Mononuclear cell (primary cell): ENCODE measurements around the gene RS1. TPM values are rescaled to one million over a fixed set of nuclear protein-coding genes. Genes with fewer than 3 reads are reported as not detected.

ENCODE experiments used
- H3K27me3 ChIP-seq: 2 replicates; pipeline ENCODE4 v1.6.0; 2011; ENCODE audit warnings: low read length, control low read depth; ENCODE audit not compliant: insufficient read depth
- H3K4me1 ChIP-seq: 2 replicates; pipeline ENCODE4 v1.5.1; 2011; ENCODE audit warnings: mild to moderate bottlenecking, low read length, control low read depth; ENCODE audit not compliant: insufficient read depth
- H3K4me3 ChIP-seq: 2 replicates; pipeline ENCODE4 v1.5.1; 2011; ENCODE audit warnings: mild to moderate bottlenecking, low read length, moderate library complexity
- H3K9me3 ChIP-seq: 2 replicates; pipeline ENCODE4 v1.5.1; 2011; ENCODE audit warnings: low read depth, mild to moderate bottlenecking, control low read depth, low read length
- total RNA-seq: library from RNA; depleted of rRNA; stranded (reverse); fragments of >200 nt; gene quantifications from one replicate; pipeline ENCODE4 v1.2.3, GENCODE V29; 2012

Gene RS1
- total RNA-seq, 1 donor = not detected

- Histone ChIP-seq H3K9me3 (no peaks in the 10 kb centered on the region), H3K4me3 (no peak overlapping the region), H3K27me3 (no peaks in the 10 kb centered on the region), H3K4me1 (no peaks in the 10 kb centered on the region)
Observed at GRCh38 chrX:18591834-18592233, 80.1 kb downstream of the RS1 start.

Other genes starting within 250 kb of the RS1 start
- 1.6 TPM for gene CDKL5, start 246.5 kb downstream of the RS1 start, total RNA-seq
- 0.31 TPM for gene PPEF1, start 35.5 kb upstream of the RS1 start, total RNA-seq